ENCODE measurements around the gene SIRT5.

- TF ChIP-seq POLR2A (IDR thresholded peaks at IDR 0.05), result no peak
- no peak for TF ChIP-seq CTCF (IDR thresholded peaks at IDR 0.05)
- no peak for TF ChIP-seq EP300 (IDR thresholded peaks at IDR 0.05)
These were observed 35.8 kb upstream of the SIRT5 start for GRCh38 chr6:13538600-13538999.

Measured in upper lobe of left lung (tissue), 4 donors.